KMS-11 (cell line): ENCODE results near the gene SDC4.

Experiments used
- H2AFZ ChIP-seq: fragments of 200-600 bp; sonication (generic); 2 replicates; pipeline ENCODE4 v1.6.1; 2016; ENCODE audit warnings: antibody characterized with exemption, mixed run types, low read depth
- H3K27ac ChIP-seq: fragments of 200-600 bp; sonication (generic); 2 replicates; pipeline ENCODE4 v1.6.1; 2016; ENCODE audit warnings: mild to moderate bottlenecking, mixed run types
- H3K27me3 ChIP-seq: fragments of 200-600 bp; sonication (generic); 2 replicates; pipeline ENCODE4 v1.6.1; 2017; ENCODE audit warnings: mild to moderate bottlenecking, low read depth, mixed run types, moderate library complexity; ENCODE audit not compliant: insufficient read depth
- H3K36me3 ChIP-seq: fragments of 200-600 bp; sonication (generic); 2 replicates; pipeline ENCODE4 v1.6.1; 2017; ENCODE audit warnings: mild to moderate bottlenecking, mixed run types; ENCODE audit not compliant: insufficient read depth
- H3K4me1 ChIP-seq: fragments of 200-600 bp; sonication (generic); 2 replicates; pipeline ENCODE4 v1.6.1; 2016; ENCODE audit warnings: mild to moderate bottlenecking, low read depth, mixed run types; ENCODE audit not compliant: poor library complexity, severe bottlenecking
- H3K4me2 ChIP-seq: fragments of 200-600 bp; sonication (generic); 2 replicates; pipeline ENCODE4 v1.7.0; 2016; ENCODE audit warnings: mild to moderate bottlenecking, mixed run types
- H3K4me3 ChIP-seq: fragments of 200-600 bp; sonication (generic); IDR thresholded peaks from 2 replicates; pipeline ENCODE4 v1.6.1; 2017; ENCODE audit warnings: low read depth, low read length, mixed read lengths; ENCODE audit not compliant: insufficient read depth
- H3K79me2 ChIP-seq: fragments of 200-600 bp; sonication (generic); 2 replicates; pipeline ENCODE4 v1.6.1; 2016; ENCODE audit warnings: low read depth, mixed run types; ENCODE audit not compliant: insufficient read depth
- H3K9ac ChIP-seq: fragments of 200-600 bp; sonication (generic); 2 replicates; pipeline ENCODE4 v1.6.1; 2016; ENCODE audit warnings: mild to moderate bottlenecking, mixed run types
- H4K20me1 ChIP-seq: fragments of 200-600 bp; sonication (generic); 2 replicates; pipeline ENCODE4 v1.6.1; 2016; ENCODE audit warnings: mild to moderate bottlenecking, mixed run types; ENCODE audit not compliant: insufficient read depth
- CTCF ChIP-seq: fragments of 200-600 bp; sonication (generic); conservative IDR thresholded peaks from 2 replicates; pipeline ENCODE4 v1.6.1; 2017; ENCODE audit warnings: low read depth, mild to moderate bottlenecking, antibody characterized with exemption, low read length, moderate library complexity, mixed read lengths

Gene SDC4

DNA sequence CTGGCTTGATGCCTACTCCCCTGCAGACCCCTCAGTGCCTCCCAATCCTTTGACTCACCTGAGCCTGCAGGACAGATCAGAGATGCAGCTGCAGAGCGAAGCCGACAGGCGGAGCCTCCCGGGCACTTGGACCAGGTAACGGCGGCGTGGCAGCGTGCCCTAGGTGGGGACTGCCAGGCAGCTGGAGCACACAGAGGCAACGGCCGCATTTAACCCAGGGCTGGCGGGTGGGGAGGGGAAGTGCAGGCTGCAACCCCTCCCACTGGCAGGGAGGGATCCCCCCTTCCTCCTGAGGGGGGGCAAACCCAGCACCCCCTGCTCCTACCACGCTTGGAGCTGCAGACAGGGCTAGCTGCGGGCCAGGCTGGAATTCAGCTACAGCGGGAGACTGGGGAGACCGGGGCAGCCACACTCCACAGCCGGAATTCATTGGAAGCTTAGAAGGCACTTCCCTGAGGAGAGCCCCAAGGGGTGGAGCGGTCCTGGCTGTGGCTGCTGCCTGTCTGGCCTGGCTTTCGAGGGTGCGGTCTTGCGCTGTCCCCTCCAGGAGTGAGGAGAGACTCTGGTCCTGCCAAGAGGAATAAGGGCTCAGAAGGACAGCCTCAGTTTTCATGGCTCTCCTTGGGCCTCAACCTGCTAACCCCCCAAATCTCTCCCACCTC, 40.0 kb downstream of the SDC4 start, which contains the start of gene MATN4:
Gene MATN4, minus strand, starts transcription at position 183 of the 662 bp plus-strand sequence. CDS start 2,717 bp downstream, outside the sequence.
- Histone ChIP-seq H3K4me1 (peaks cover 13% of the 10 kb centered on the region), H3K36me3 (no peaks in the 10 kb centered on the region), H3K9ac (no peak within 1 kb of the TSS), H3K27me3 (no peaks in the 10 kb centered on the region), H3K27ac (no peak within 1 kb of the TSS), H4K20me1 (no peaks in the 10 kb centered on the region), H3K79me2 (no peaks in the 10 kb centered on the region), H3K4me3 (no peak within 1 kb of the TSS), H2AFZ (no peak within 1 kb of the TSS), H3K4me2 (no peak within 1 kb of the TSS)
- TF ChIP-seq CTCF: no peak

DNA sequence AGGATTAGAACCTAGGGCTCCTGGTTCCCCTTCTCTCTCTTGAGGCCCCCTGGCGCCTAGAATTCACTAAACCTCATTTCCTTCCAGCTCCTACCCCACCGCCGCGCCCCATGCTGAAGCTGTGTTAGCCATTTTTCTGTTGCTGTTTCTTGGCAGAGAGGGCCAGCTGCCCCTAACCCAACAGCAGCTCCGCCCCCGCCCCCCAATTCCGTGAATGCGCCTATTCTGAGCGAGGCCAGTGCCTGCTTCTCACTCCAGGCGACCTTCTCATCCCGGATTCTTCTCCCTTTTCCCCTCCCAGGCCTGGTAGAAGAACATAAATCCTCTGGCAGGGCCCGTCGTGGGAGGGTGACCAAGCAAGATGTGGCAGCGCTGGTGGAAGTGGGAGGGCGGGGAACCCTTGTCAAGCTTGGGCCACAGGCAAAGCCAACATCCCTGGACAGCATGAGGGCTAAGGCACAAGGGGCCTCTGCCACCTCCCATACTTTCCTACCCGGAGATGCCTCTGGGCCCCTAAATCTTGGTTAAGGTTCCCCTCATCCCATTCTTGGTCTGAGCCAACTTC, 41.1 kb downstream of the SDC4 start:
- TF ChIP-seq CTCF: no peak
- no peaks in the 10 kb centered on the region for H4K20me1 ChIP-seq
- no peak overlapping the region for H2AFZ ChIP-seq
- no peak overlapping the region for H3K4me3 ChIP-seq
- H3K4me2 ChIP-seq: no peak overlapping the region
- H3K27ac ChIP-seq: no peak overlapping the region
- no peaks in the 10 kb centered on the region for H3K27me3 ChIP-seq
- H3K79me2 ChIP-seq: no peaks in the 10 kb centered on the region
- H3K9ac ChIP-seq: no peak overlapping the region
- H3K4me1 ChIP-seq: peaks cover 24% of the 10 kb centered on the region
- no peaks in the 10 kb centered on the region for H3K36me3 ChIP-seq

DNA sequence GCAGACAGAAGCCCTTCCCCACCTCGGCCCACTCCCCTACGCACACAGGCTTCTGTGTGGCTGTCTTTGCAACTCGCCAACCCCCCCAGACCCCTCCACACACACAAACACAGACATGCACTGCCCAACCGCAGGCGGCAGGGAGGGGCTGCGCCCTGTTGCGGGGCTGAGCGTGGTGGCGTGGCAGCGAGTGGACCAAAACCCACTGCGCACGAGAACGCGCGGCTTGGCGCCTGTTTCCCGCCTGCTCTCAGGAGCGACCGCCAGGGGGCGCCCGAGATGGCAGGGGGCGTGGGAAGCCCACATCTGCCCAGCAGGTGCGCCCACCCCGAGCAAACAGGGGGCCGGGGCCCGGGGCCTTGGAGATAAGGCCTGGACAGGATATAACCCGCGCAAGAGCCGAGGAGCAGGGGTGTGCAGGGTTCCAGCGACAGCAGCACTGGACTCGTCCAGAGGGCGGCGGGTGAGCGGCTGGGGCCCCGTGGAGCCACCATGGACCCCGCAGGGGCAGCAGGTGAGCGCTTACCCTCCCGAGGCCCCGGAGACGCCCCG, 41.7 kb downstream of the SDC4 start, which contains the start of gene RBPJL:
Gene RBPJL, plus strand, starts transcription at position 410 of the 552 bp plus-strand sequence. Its CDS starts 83 bp downstream, at position 493.
- H3K9ac ChIP-seq: no peak within 1 kb of the TSS
- H3K27me3 ChIP-seq: no peaks in the 10 kb centered on the region
- no peaks in the 10 kb centered on the region for H3K79me2 ChIP-seq
- H3K36me3 ChIP-seq: no peaks in the 10 kb centered on the region
- no peaks in the 10 kb centered on the region for H4K20me1 ChIP-seq
- no peak within 1 kb of the TSS for H3K27ac ChIP-seq
- no peak within 1 kb of the TSS for H3K4me3 ChIP-seq
- H3K4me1 ChIP-seq: peaks cover 24% of the 10 kb centered on the region
- TF ChIP-seq CTCF: peak; percentile 42
- H3K4me2 ChIP-seq: no peak within 1 kb of the TSS
- H2AFZ ChIP-seq: no peak within 1 kb of the TSS

- no peak overlapping the region for H3K27ac ChIP-seq
- H4K20me1 ChIP-seq: no peaks in the 10 kb centered on the region
- H3K79me2 ChIP-seq: no peaks in the 10 kb centered on the region
- TF ChIP-seq CTCF: no peak
- H3K36me3 ChIP-seq: no peaks in the 10 kb centered on the region
- H3K4me3 ChIP-seq: no peak overlapping the region
- H3K27me3 ChIP-seq: no peaks in the 10 kb centered on the region
- no peak overlapping the region for H2AFZ ChIP-seq
- no peak overlapping the region for H3K4me2 ChIP-seq
- H3K4me1 ChIP-seq: peaks cover 36% of the 10 kb centered on the region
- no peak overlapping the region for H3K9ac ChIP-seq
Observed at GRCh38 chr20:45305262-45305661, 43.0 kb downstream of the SDC4 start.
